ENCODE data around the gene NDUFAF4. TPM values are rescaled to one million over a fixed set of nuclear protein-coding genes. Genes with fewer than 3 reads are reported as not detected.

Gene NDUFAF4
- total RNA-seq (10 to 100 TPM; 15.1 to 32.1 (median 26.2) TPM), polyA plus RNA-seq (10 to 100 TPM; 28.2 to 38.1 (median 31.2) TPM)

DNA sequence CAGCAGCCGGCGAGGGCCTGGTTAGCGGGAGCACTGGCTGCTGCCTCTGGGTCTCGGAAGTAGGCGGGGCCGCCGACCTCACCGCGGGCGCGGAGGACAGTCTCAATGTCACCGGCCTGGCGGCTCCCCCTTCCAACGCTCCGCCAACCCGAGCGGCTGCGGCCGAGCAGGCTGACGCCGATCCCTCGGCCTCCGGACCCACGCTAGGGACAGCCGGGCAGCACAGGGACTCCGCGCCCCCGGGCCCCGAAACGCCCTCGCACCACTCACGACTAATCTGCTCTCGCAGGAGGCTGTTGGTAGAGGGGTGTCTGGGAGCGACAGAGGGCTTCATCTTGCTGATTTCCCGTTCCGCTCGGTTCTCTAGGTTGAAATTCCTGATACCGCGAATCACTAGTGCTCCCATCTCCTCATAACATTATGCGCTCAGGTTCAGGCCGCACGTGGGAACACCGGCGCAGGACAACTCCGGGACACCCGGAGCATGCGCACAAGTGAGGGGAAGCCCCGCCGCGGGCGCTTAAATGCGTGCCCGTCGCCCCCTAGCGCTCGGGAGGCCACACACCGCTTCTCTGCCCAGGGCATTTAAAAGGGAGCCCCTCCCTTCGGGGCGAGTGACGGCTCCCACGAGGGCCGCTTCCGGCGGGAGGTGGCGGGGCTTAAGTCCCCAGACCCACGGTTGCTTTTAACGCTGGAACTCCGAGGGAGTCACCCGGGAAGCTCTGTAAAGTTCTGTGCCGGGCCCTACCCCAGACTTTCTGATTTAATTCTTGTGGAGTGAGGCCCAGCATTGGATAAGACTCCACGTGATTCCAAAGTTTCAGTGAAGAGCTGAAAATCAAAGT, at the start of gene NDUFAF4:
NDUFAF4 (minus strand) TSS at position 496 of the 845 bp plus-strand sequence; CDS start at position 406, 90 bp downstream.
- Histone ChIP-seq H3K4me1 (peaks cover 2 to 41% (median 31%) of the 10 kb centered on the region in 4 donors), H3K27me3 (no peaks in the 10 kb centered on the region), H3K4me3 (peak within 1 kb of the TSS; percentile 86 to 93 (median 92)), H3K9me3 (no peaks in the 10 kb centered on the region), H3K36me3 (peaks cover 0 to 30% (median 3%) of the 10 kb centered on the region in 4 donors), H3K27ac (peak within 1 kb of the TSS; percentile 89 to 95 (median 92))
- TF ChIP-seq, protein P1, sequence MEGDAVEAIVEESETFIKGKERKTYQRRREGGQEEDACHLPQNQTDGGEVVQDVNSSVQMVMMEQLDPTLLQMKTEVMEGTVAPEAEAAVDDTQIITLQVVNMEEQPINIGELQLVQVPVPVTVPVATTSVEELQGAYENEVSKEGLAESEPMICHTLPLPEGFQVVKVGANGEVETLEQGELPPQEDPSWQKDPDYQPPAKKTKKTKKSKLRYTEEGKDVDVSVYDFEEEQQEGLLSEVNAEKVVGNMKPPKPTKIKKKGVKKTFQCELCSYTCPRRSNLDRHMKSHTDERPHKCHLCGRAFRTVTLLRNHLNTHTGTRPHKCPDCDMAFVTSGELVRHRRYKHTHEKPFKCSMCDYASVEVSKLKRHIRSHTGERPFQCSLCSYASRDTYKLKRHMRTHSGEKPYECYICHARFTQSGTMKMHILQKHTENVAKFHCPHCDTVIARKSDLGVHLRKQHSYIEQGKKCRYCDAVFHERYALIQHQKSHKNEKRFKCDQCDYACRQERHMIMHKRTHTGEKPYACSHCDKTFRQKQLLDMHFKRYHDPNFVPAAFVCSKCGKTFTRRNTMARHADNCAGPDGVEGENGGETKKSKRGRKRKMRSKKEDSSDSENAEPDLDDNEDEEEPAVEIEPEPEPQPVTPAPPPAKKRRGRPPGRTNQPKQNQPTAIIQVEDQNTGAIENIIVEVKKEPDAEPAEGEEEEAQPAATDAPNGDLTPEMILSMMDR (IDR thresholded peaks at IDR 0.05), result peak; percentile 84 to 93 (median 91)
- TF ChIP-seq POLR2AphosphoS5 (IDR thresholded peaks at IDR 0.05) (peak; percentile 78 to 89 (median 83)), EP300 (IDR thresholded peaks at IDR 0.05) (no peak), POLR2A (IDR thresholded peaks at IDR 0.05) (peak; percentile 53 to 55)
- peak; percentile 98 for DNase-seq
- intact Hi-C loops (cut with DNase I), result loop anchor here (1.0 to 10.0 kb wide), 5 partner anchors 27 to 387 kb away; partner anchors contain the start of genes GPR63, KLHL32, MMS22L and UFL1
- WGBS, 2 donors, result 0% methylated on average over 71 of the region's 71 CpGs

DNA sequence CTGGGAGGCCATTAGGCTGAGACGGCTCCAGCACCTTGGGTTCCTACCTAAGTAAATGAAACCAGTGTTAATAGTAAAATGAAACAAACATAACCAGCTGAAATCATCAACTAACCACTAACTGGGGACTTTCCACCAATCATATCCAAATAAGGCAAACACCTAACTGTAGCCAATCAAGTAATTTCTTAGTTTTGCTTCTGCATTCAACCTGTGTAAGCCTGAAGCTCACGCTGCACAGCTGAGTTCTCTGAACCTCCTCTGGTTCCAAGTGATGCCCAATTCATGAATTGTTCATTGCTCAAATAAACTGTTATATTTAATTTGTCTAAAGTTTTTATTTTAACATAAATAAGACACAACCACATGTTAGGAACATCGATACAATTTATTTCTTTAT, 49.4 kb upstream of the NDUFAF4 start:
- no peak overlapping the region for H3K27ac ChIP-seq
- intact Hi-C loops (cut with DNase I), result no loop called here
- no peak for DNase-seq
- H3K4me3 ChIP-seq, result no peak overlapping the region
- no peaks in the 10 kb centered on the region for H3K4me1 ChIP-seq
- no peaks in the 10 kb centered on the region for H3K36me3 ChIP-seq
- TF ChIP-seq POLR2AphosphoS5 (IDR thresholded peaks at IDR 0.05), result no peak
- no peaks in the 10 kb centered on the region for H3K27me3 ChIP-seq
- H3K9me3 ChIP-seq, result no peaks in the 10 kb centered on the region
- WGBS, 2 donors, result 74% methylated on average over 3 of the region's 3 CpGs

DNA sequence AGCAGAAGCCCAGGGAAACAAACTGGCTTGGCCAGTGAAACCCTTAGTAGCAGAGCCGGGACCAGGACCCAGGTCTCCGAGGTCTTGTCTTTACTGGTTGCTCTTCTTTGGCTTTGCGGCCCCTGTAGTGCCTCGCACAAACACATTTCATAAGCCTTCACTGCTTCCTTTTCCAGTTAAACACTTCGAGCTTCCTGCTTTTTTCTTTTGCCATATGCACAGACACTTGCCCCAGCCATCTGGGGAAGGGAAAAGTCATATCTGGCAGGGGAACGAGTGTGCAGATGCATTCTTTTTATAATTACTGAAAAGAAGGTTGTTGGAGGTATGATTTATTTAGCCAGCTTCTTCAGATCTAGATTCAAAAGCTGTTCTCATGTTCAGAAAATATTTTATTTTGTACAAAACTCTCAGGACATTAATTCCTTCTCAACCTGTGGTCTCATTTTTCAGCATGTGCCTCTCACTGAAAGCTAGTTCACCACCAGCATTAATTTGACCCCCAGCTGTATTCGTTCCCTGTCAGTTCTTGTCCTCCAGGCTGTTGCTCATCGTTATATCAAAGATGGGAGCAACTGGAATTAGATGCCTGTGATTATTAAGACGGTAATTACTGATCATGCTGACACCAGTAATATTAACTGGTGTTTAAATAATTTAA, 46.0 kb upstream of the NDUFAF4 start:
- no peaks in the 10 kb centered on the region for H3K27me3 ChIP-seq
- TF ChIP-seq EP300 (IDR thresholded peaks at IDR 0.05) (no peak), POLR2A (IDR thresholded peaks at IDR 0.05) (no peak), POLR2AphosphoS5 (IDR thresholded peaks at IDR 0.05) (no peak)
- TF ChIP-seq, protein P1 (IDR thresholded peaks at IDR 0.05), result no peak
- H3K36me3 ChIP-seq, result no peaks in the 10 kb centered on the region
- no peak overlapping the region for H3K27ac ChIP-seq
- intact Hi-C loops (cut with DNase I), result no loop called here
- no peak for DNase-seq
- H3K9me3 ChIP-seq, result no peaks in the 10 kb centered on the region
- no peak overlapping the region for H3K4me3 ChIP-seq
- no peaks in the 10 kb centered on the region for H3K4me1 ChIP-seq
- WGBS, 2 donors, result 80 to 85% methylated on average over 9 of the region's 9 CpGs

DNA sequence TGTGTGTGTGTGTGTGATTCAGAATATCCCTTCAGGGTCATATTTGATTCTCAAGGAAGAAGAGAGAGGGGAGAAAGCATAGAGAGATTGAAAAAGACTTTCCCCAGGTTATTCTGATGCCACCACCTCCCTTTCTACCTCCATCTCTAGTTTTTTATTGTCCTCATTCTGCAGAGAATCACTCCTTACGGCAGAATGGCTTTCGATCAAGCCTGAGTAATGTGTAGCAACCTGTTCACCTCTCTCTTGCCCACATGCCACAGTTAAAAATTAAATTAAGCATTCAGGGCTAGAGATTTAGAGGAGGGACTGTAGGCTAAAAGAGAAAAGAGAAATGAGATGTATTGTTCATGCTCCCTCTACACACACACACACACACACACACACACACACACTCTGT, 45.0 kb upstream of the NDUFAF4 start:
- H3K4me1 ChIP-seq, result no peaks in the 10 kb centered on the region
- 93 to 97% methylated on average over 2 of the region's 2 CpGs for WGBS, 2 donors
- no peaks in the 10 kb centered on the region for H3K27me3 ChIP-seq
- TF ChIP-seq EP300 (IDR thresholded peaks at IDR 0.05) (no peak), POLR2AphosphoS5 (IDR thresholded peaks at IDR 0.05) (no peak), POLR2A (IDR thresholded peaks at IDR 0.05) (no peak)
- TF ChIP-seq, protein P1 (IDR thresholded peaks at IDR 0.05), result no peak
- no peaks in the 10 kb centered on the region for H3K36me3 ChIP-seq
- no peak for DNase-seq
- no peak overlapping the region for H3K27ac ChIP-seq
- intact Hi-C loops (cut with DNase I), result no loop called here
- H3K4me3 ChIP-seq, result no peak overlapping the region
- H3K9me3 ChIP-seq, result no peaks in the 10 kb centered on the region

DNA sequence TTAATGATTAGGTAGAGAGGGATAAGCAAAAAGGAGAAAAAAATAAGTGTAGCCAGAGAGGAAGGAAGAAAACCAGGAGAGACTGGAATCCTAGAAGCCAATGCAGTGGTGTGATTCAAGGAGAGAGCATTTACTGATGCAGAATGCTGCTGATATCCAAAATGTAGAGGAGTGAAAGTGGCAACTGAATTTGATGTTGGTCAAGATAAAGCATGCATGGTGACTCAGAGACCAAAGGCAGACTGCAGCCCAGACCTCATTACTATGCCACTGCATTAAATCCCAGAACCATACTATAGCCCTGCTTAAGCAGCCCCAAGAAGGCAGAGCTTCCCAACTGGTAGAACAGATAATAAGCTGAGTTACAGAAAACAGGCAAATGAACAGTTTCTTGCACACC, 42.6 kb upstream of the NDUFAF4 start:
- TF ChIP-seq, protein P1 (IDR thresholded peaks at IDR 0.05), result no peak
- TF ChIP-seq EP300 (IDR thresholded peaks at IDR 0.05) (no peak), POLR2A (IDR thresholded peaks at IDR 0.05) (no peak), POLR2AphosphoS5 (IDR thresholded peaks at IDR 0.05) (no peak)
- Histone ChIP-seq H3K27ac (no peak overlapping the region), H3K4me3 (no peak overlapping the region), H3K36me3 (no peaks in the 10 kb centered on the region), H3K9me3 (no peaks in the 10 kb centered on the region), H3K27me3 (no peaks in the 10 kb centered on the region), H3K4me1 (no peaks in the 10 kb centered on the region)
- intact Hi-C loops (cut with DNase I), result no loop called here
- DNase-seq, result no peak

Data from sigmoid colon (tissue), 7 donors.